ENCODE results near the gene WNK1. TPM values are rescaled to one million over a fixed set of nuclear protein-coding genes. Genes with fewer than 3 reads are reported as not detected.
"Not testable (repeated sequence)": the region's sequence is repeated elsewhere in the genome, so short reads cannot be mapped to it uniquely, and the experiment has no call there.

Gene WNK1
- total RNA-seq, 1 donor from 2014 or later = 157 TPM

GRCh38 chr12:788288-788687, 35.9 kb downstream of the WNK1 start:
- Histone ChIP-seq H2AFZ (ENCODE audit: low read depth, low read length) (no peak overlapping the region), H3K9ac (ENCODE audit: low read length) (no peak overlapping the region), H3K36me3 (ENCODE audit: insufficient read depth, low read length) (no peaks in the 10 kb centered on the region), H4K20me1 (ENCODE audit: insufficient read depth, low read length) (peaks cover 79% of the 10 kb centered on the region), H3K4me2 (ENCODE audit: low read length) (no peak overlapping the region), H3K9me3 (ENCODE audit: insufficient read depth, low read depth, low read length) (no peaks in the 10 kb centered on the region), H3K27me3 (ENCODE audit: insufficient read depth, low read length) (no peaks in the 10 kb centered on the region), H3K27ac (ENCODE audit: low read depth, low read length) (no peak overlapping the region), H3K4me1 (ENCODE audit: insufficient read depth, low read length) (peaks cover 3% of the 10 kb centered on the region), H3K4me3 (ENCODE audit: insufficient read depth, low read depth, low read length) (no peak overlapping the region), H3K79me2 (ENCODE audit: insufficient read depth, low read length) (peaks cover 94% of the 10 kb centered on the region)
- H3K27me3 Mint-ChIP-seq (ENCODE audit: low read depth, unreplicated experiment) = no peaks in the 10 kb centered on the region
- no peak overlapping the region for H3K4me3 Mint-ChIP-seq (ENCODE audit: unreplicated experiment)
- H3K36me3 Mint-ChIP-seq (ENCODE audit: low read depth, unreplicated experiment) = peaks cover 2% of the 10 kb centered on the region
- DNase-seq (ENCODE audit: low read depth) (no peak), FAIRE-seq (no peak)
- H3K9me3 Mint-ChIP-seq (ENCODE audit: unreplicated experiment) = no peaks in the 10 kb centered on the region
- no peak overlapping the region for H3K27ac Mint-ChIP-seq (ENCODE audit: unreplicated experiment)
- peaks cover 30% of the 10 kb centered on the region for H3K4me1 Mint-ChIP-seq (ENCODE audit: low read depth, unreplicated experiment)
- TF ChIP-seq EZH2 (IDR thresholded peaks at IDR 0.05; ENCODE audit: insufficient read depth, low read length) = no peak
- TF ChIP-seq, protein P1, sequence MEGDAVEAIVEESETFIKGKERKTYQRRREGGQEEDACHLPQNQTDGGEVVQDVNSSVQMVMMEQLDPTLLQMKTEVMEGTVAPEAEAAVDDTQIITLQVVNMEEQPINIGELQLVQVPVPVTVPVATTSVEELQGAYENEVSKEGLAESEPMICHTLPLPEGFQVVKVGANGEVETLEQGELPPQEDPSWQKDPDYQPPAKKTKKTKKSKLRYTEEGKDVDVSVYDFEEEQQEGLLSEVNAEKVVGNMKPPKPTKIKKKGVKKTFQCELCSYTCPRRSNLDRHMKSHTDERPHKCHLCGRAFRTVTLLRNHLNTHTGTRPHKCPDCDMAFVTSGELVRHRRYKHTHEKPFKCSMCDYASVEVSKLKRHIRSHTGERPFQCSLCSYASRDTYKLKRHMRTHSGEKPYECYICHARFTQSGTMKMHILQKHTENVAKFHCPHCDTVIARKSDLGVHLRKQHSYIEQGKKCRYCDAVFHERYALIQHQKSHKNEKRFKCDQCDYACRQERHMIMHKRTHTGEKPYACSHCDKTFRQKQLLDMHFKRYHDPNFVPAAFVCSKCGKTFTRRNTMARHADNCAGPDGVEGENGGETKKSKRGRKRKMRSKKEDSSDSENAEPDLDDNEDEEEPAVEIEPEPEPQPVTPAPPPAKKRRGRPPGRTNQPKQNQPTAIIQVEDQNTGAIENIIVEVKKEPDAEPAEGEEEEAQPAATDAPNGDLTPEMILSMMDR (IDR thresholded peaks at IDR 0.05; ENCODE audit: insufficient read depth, low read depth, low read length) = no peak

- H3K27ac Mint-ChIP-seq (ENCODE audit: unreplicated experiment); FAIRE-seq; H3K9ac ChIP-seq (ENCODE audit: low read length); H2AFZ ChIP-seq (ENCODE audit: low read depth, low read length); DNase-seq (ENCODE audit: low read depth); H3K9me3 Mint-ChIP-seq (ENCODE audit: unreplicated experiment); H3K36me3 ChIP-seq (ENCODE audit: insufficient read depth, low read length); H3K4me3 Mint-ChIP-seq (ENCODE audit: unreplicated experiment); H3K27me3 ChIP-seq (ENCODE audit: insufficient read depth, low read length); H3K36me3 Mint-ChIP-seq (ENCODE audit: low read depth, unreplicated experiment); H3K27me3 Mint-ChIP-seq (ENCODE audit: low read depth, unreplicated experiment); H3K9me3 ChIP-seq (ENCODE audit: insufficient read depth, low read depth, low read length); H3K4me3 ChIP-seq (ENCODE audit: insufficient read depth, low read depth, low read length); H3K4me1 ChIP-seq (ENCODE audit: insufficient read depth, low read length); H3K4me2 ChIP-seq (ENCODE audit: low read length); H3K27ac ChIP-seq (ENCODE audit: low read depth, low read length): not testable (repeated sequence)
- Histone ChIP-seq H3K79me2 (ENCODE audit: insufficient read depth, low read length) (peaks cover 98% of the 10 kb centered on the region), H4K20me1 (ENCODE audit: insufficient read depth, low read length) (peaks cover 84% of the 10 kb centered on the region)
- peaks cover 30% of the 10 kb centered on the region for H3K4me1 Mint-ChIP-seq (ENCODE audit: low read depth, unreplicated experiment)
These were observed 36.4 kb downstream of the WNK1 start for GRCh38 chr12:788762-789161.

DNA sequence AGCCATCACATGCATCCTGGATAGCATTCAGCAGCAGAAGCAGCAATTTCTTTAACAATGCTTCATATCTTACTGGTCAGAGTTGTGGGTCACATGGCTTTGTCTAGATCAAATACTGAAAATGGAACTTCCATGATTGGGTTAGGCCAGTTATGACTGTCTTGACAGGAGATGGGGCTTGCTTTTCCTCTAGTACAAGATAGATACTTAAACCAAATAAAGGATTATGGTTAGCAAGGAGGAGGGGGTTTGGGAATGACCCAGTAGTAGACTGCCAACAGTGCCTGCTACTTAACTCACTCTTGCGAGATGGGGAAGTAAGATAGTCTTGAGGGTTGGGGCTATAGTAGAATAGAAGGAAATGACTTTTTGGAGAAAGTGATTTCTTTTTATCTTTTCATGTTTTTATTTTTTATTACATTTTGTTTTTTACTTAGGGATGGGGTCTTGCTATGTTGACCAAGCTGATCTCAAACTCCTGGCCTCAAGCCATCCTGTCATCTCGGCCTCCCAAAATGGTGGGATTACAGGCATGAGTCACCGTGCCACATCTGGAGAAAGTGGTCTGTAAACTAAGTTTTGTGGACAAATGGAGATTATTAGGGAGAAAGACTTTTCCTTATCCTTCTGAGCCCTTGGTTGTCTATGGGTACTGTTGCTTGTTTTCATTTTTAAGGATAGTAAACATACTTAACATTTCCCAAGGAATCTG, 37.6 kb downstream of the WNK1 start:
- Mint-ChIP-seq H3K4me1 (ENCODE audit: low read depth, unreplicated experiment) (peaks cover 30% of the 10 kb centered on the region), H3K27me3 (ENCODE audit: low read depth, unreplicated experiment) (no peaks in the 10 kb centered on the region), H3K27ac (ENCODE audit: unreplicated experiment) (peak overlapping the region; percentile 51), H3K4me3 (ENCODE audit: unreplicated experiment) (no peak overlapping the region), H3K36me3 (ENCODE audit: low read depth, unreplicated experiment) (no peaks in the 10 kb centered on the region), H3K9me3 (ENCODE audit: unreplicated experiment) (no peaks in the 10 kb centered on the region)
- no peak overlapping the region for H3K4me3 ChIP-seq (ENCODE audit: insufficient read depth, low read depth, low read length)
- H3K9me3 ChIP-seq (ENCODE audit: insufficient read depth, low read depth, low read length) = no peaks in the 10 kb centered on the region
- peaks cover 98% of the 10 kb centered on the region for H3K79me2 ChIP-seq (ENCODE audit: insufficient read depth, low read length)
- peaks cover 84% of the 10 kb centered on the region for H4K20me1 ChIP-seq (ENCODE audit: insufficient read depth, low read length)
- FAIRE-seq (no peak), DNase-seq (ENCODE audit: low read depth) (no peak)
- no peak overlapping the region for H3K9ac ChIP-seq (ENCODE audit: low read length)
- H3K27ac ChIP-seq (ENCODE audit: low read depth, low read length) = no peak overlapping the region
- no peak overlapping the region for H2AFZ ChIP-seq (ENCODE audit: low read depth, low read length)
- H3K4me2 ChIP-seq (ENCODE audit: low read length) = no peak overlapping the region
- peaks cover 3% of the 10 kb centered on the region for H3K4me1 ChIP-seq (ENCODE audit: insufficient read depth, low read length)
- no peaks in the 10 kb centered on the region for H3K36me3 ChIP-seq (ENCODE audit: insufficient read depth, low read length)
- no peaks in the 10 kb centered on the region for H3K27me3 ChIP-seq (ENCODE audit: insufficient read depth, low read length)
- TF ChIP-seq, protein P1 (IDR thresholded peaks at IDR 0.05; ENCODE audit: insufficient read depth, low read depth, low read length) = no peak
- TF ChIP-seq EZH2 (IDR thresholded peaks at IDR 0.05; ENCODE audit: insufficient read depth, low read length) = no peak

Data from astrocyte (in vitro differentiated cells and primary cell).